ENCODE results near the gene BEAN1.

The BEAN1 gene

DNA sequence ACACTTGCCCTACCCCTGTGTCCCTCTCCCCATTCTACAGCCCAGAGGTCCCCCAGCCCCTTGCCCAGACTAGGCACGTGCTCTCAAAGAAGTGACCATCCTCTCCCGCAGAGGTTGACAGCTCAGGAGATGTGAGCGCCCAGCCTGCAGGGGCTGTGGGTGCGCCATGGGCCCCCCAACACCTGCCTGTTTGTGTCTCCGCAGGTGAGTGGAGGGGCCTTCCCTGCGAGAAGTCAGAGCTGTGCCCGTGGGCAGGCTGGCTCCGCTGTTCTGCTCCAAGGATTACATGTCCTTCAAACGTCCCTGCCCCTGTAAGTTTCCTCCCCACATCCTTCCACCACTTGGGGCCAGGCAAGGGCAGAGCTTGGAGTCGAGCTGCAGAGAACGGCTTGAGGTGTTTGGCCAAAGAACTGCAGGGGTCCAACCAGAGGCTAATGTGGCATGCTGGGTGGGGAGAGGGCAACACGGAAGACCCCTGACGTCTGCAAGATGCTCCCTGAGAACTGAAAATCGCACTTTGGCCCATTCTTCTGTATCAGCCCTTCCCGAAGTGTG is 10.4 kb downstream of the BEAN1 start:
- Histone ChIP-seq H3K27ac (ENCODE audit: low read depth, low read length) (no peak overlapping the region), H3K4me1 (ENCODE audit: control insufficient read depth, low read length) (no peaks in the 10 kb centered on the region), H3K79me2 (ENCODE audit: control insufficient read depth, low read length) (no peaks in the 10 kb centered on the region), H3K27me3 (ENCODE audit: control insufficient read depth, low read length) (0 out of 2 replicates have a peak, but pooled peaks cover 3% of the 10 kb centered on the region), H3K36me3 (ENCODE audit: control insufficient read depth, low read length) (no peaks in the 10 kb centered on the region), H3K9me3 (ENCODE audit: control insufficient read depth, insufficient read depth, low read length) (no peaks in the 10 kb centered on the region), H4K20me1 (ENCODE audit: control insufficient read depth, insufficient read depth, low read depth, low read length) (no peaks in the 10 kb centered on the region), H3K4me2 (ENCODE audit: low read length) (no peak overlapping the region), H3K9me2 (replicated peaks; ENCODE audit: control insufficient read depth, low read length) (no peaks in the 10 kb centered on the region), H3K4me3 (ENCODE audit: low read length) (no peak overlapping the region), H3F3A (ENCODE audit: control insufficient read depth, insufficient read depth) (no peaks in the 10 kb centered on the region)
- no peak for TF ChIP-seq EZH2phosphoT487 (IDR thresholded peaks at IDR 0.05; ENCODE audit: borderline replicate concordance, low read length)
- TF ChIP-seq, protein P1, sequence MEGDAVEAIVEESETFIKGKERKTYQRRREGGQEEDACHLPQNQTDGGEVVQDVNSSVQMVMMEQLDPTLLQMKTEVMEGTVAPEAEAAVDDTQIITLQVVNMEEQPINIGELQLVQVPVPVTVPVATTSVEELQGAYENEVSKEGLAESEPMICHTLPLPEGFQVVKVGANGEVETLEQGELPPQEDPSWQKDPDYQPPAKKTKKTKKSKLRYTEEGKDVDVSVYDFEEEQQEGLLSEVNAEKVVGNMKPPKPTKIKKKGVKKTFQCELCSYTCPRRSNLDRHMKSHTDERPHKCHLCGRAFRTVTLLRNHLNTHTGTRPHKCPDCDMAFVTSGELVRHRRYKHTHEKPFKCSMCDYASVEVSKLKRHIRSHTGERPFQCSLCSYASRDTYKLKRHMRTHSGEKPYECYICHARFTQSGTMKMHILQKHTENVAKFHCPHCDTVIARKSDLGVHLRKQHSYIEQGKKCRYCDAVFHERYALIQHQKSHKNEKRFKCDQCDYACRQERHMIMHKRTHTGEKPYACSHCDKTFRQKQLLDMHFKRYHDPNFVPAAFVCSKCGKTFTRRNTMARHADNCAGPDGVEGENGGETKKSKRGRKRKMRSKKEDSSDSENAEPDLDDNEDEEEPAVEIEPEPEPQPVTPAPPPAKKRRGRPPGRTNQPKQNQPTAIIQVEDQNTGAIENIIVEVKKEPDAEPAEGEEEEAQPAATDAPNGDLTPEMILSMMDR (IDR thresholded peaks at IDR 0.05; ENCODE audit: low read depth, low read length, poor library complexity, severe bottlenecking): no peak

DNA sequence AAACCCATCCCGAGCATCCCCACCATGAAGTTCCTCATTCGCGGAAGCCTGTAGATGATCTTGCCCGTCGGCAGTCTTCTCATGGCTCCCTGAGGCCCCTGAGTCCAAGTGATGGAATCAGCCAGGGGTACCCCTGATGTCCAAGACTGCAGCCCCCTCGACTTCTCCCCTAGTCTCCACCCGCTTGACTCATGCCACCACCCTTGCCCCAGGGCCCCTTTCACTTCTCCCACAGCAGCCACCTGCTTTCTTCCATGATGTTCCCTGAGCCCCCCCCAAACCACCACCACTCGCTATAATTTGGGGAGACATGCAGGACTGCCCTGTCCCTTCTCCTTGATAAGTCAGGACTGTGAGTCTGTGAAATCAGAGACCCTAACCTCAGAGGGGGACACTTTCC is 11.4 kb downstream of the BEAN1 start:
- no peaks in the 10 kb centered on the region for H3K4me1 ChIP-seq (ENCODE audit: control insufficient read depth, low read length)
- H3K9me3 ChIP-seq (ENCODE audit: control insufficient read depth, insufficient read depth, low read length): no peaks in the 10 kb centered on the region
- H3K27ac ChIP-seq (ENCODE audit: low read depth, low read length): no peak overlapping the region
- H3K4me3 ChIP-seq (ENCODE audit: low read length): no peak overlapping the region
- H3K79me2 ChIP-seq (ENCODE audit: control insufficient read depth, low read length): no peaks in the 10 kb centered on the region
- 0 out of 2 replicates have a peak, but pooled peaks cover under 1% of the 10 kb centered on the region for H3K27me3 ChIP-seq (ENCODE audit: control insufficient read depth, low read length)
- no peak overlapping the region for H3K4me2 ChIP-seq (ENCODE audit: low read length)
- no peaks in the 10 kb centered on the region for H3K9me2 ChIP-seq (replicated peaks; ENCODE audit: control insufficient read depth, low read length)
- H3F3A ChIP-seq (ENCODE audit: control insufficient read depth, insufficient read depth): no peaks in the 10 kb centered on the region
- H3K36me3 ChIP-seq (ENCODE audit: control insufficient read depth, low read length): no peaks in the 10 kb centered on the region
- no peaks in the 10 kb centered on the region for H4K20me1 ChIP-seq (ENCODE audit: control insufficient read depth, insufficient read depth, low read depth, low read length)
- no peak for TF ChIP-seq EZH2phosphoT487 (IDR thresholded peaks at IDR 0.05; ENCODE audit: borderline replicate concordance, low read length)
- TF ChIP-seq, protein P1 (IDR thresholded peaks at IDR 0.05; ENCODE audit: low read depth, low read length, poor library complexity, severe bottlenecking): no peak

DNA sequence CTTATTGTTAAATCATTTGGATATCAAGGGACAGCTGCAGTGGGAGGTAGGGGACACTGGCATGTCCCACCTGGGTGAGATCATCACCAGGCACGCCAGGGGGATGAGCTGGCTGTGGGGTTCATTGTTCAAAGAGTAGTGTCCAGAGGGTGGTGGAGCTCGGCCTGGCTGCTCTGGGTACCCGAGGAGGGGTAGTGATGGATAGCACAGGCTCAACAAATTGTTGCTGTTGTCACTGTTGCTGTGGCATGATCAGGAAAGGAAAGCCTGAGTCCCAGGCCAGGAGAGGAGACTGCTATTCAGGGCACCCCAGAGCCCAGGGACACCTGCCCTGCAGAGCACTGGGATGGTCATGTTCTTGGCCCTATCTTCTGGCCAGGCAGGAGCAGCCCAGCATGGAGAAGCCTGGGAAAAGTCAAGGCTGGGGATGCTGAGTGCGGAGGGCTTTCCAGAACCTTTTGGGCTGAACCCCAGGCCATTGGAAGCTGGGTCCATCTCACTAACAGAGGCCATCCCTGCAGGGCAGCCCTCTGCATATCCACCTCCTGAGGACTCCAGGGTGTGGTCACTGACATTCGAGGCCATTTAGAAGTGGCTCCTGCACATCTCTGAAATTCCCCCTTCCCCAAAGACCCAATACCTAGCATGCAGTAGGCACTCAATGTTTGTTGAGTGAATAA is 12.1 kb downstream of the BEAN1 start:
- H3K27ac ChIP-seq (ENCODE audit: low read depth, low read length): no peak overlapping the region
- H3K9me3 ChIP-seq (ENCODE audit: control insufficient read depth, insufficient read depth, low read length): no peaks in the 10 kb centered on the region
- no peaks in the 10 kb centered on the region for H4K20me1 ChIP-seq (ENCODE audit: control insufficient read depth, insufficient read depth, low read depth, low read length)
- H3K4me3 ChIP-seq (ENCODE audit: low read length): no peak overlapping the region
- no peak for TF ChIP-seq EZH2phosphoT487 (IDR thresholded peaks at IDR 0.05; ENCODE audit: borderline replicate concordance, low read length)
- TF ChIP-seq, protein P1 (IDR thresholded peaks at IDR 0.05; ENCODE audit: low read depth, low read length, poor library complexity, severe bottlenecking): no peak
- 0 out of 2 replicates have a peak, but pooled peaks cover under 1% of the 10 kb centered on the region for H3K27me3 ChIP-seq (ENCODE audit: control insufficient read depth, low read length)
- no peaks in the 10 kb centered on the region for H3K36me3 ChIP-seq (ENCODE audit: control insufficient read depth, low read length)
- H3K4me1 ChIP-seq (ENCODE audit: control insufficient read depth, low read length): no peaks in the 10 kb centered on the region
- H3K79me2 ChIP-seq (ENCODE audit: control insufficient read depth, low read length): no peaks in the 10 kb centered on the region
- no peaks in the 10 kb centered on the region for H3F3A ChIP-seq (ENCODE audit: control insufficient read depth, insufficient read depth)
- no peaks in the 10 kb centered on the region for H3K9me2 ChIP-seq (replicated peaks; ENCODE audit: control insufficient read depth, low read length)
- no peak overlapping the region for H3K4me2 ChIP-seq (ENCODE audit: low read length)

Measured in DOHH2 (cell line).